ENCODE results near the gene SVIL. TPM values are rescaled to one million over a fixed set of nuclear protein-coding genes. Genes with fewer than 3 reads are reported as not detected.
A peak's percentile ranks its signal among the peaks of the same experiment; 100 is the strongest.

SVIL gene
- total and polyA plus RNA-seq, 2 of the 13 experiments (the other 11 are each of a cell fraction or from before 2014, with no cell fraction given): 3.9 to 12.1 TPM

- H3K36me3 ChIP-seq (replicated peaks in 1 of 2; ENCODE audit: control insufficient read depth in 1 of 2, insufficient read depth in 2 of 2, low read length in 2 of 2): no peaks in the 10 kb centered on the region
- peaks cover 41% of the 10 kb centered on the region for H3K4me1 ChIP-seq (ENCODE audit: insufficient read depth, low read length)
- peaks cover 46% of the 10 kb centered on the region for H3K79me2 ChIP-seq (ENCODE audit: insufficient read depth, low read length)
- ChIA-PET CTCF (ENCODE audit: low intra/inter-chr PET ratio, low total read pairs) (no interaction called here), POLR2A (interaction anchor here (1.0 to 2.2 kb wide), 9 partner anchors 11 to 209 kb away, joined by 3 to 10 read pairs (median 4); no protein-coding TSS in a partner anchor)
- FAIRE-seq: no peak
- 4% methylated on average over 19 of the region's 69 CpGs for WGBS (ENCODE audit: low lambda C conversion rate)
- peak overlapping the region; percentile 79 for H3K27ac ChIP-seq (ENCODE audit: extremely low read length, insufficient read depth, low read length)
- H2AFZ ChIP-seq (ENCODE audit: low read length): peak overlapping the region; percentile 96
- peak overlapping the region; percentile 77 for H3K9ac ChIP-seq (ENCODE audit: insufficient read depth, low read depth, low read length)
- no peaks in the 10 kb centered on the region; the same call in 1 of the 2 replicates for H4K20me1 ChIP-seq (ENCODE audit: insufficient read depth, low read length)
- H3K4me2 ChIP-seq (ENCODE audit: low read depth, low read length): peak overlapping the region; percentile 85
- intact Hi-C loops (cut with micrococcal nuclease; ENCODE audit: unreplicated experiment) (no loop called here), in situ Hi-C loops (cut with HindIII; ENCODE audit: extremely low pct_ligation_motif_present, low pct_unique_long_range_greater_than_20kb) (no loop called here)
- peak overlapping the region; percentile 83 to 95 (median 85) for H3K4me3 ChIP-seq (replicated peaks in 1 of 3; ENCODE audit: insufficient read depth in 1 of 3, low read depth in 2 of 3, low read length in 3 of 3)
- peak; percentile 47 for DNase-seq (ENCODE audit: low spot score)
- BruUV-seq (replicated peaks): no TSS peak
- ATAC-seq: peak; percentile 91
- no peaks in the 10 kb centered on the region for H3K27me3 ChIP-seq (ENCODE audit: control insufficient read depth in 1 of 2, insufficient read depth in 2 of 2, low read length in 2 of 2)
- H3K9me3 ChIP-seq (ENCODE audit: low read length): peaks cover 20% of the 10 kb centered on the region
- TF ChIP-seq, protein P1, sequence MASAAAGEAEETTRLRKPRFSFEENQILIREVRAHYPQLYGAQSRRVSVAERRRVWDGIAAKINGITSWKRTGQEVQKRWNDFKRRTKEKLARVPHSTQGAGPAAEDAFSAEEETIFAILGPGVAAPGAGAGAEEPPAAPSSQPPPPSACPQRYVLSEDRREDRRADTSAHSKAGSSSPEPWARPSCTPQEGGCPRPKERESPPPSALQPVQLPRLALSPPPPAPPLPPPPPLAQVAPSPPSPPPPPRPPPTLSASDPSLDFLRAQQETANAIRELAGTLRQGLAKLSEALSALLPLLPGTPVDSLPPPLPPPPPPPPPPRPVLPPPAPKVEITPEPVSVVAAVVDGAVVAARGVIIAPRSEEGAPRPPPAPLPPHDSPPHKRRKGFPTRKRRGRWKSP (CRISPR knock-in tag; IDR thresholded peaks at IDR 0.05): peak; percentile 81; the same call in 1 of the 2 replicates
- TF ChIP-seq ZC3H13 (CRISPR knock-in tag; IDR thresholded peaks at IDR 0.05): peak; percentile 57; the same call in 1 of the 2 replicates
- TF ChIP-seq DBP (CRISPR knock-in tag; IDR thresholded peaks at IDR 0.05; ENCODE audit: not compliant biosample characterization): no peak
- peak; percentile 86 for TF ChIP-seq KDM5B (CRISPR knock-in tag; IDR thresholded peaks at IDR 0.05; ENCODE audit: borderline replicate concordance)
- peak; percentile 77; the same call in 1 of the 2 replicates for TF ChIP-seq ZNF280B (CRISPR knock-in tag; IDR thresholded peaks at IDR 0.05; ENCODE audit: borderline replicate concordance)
- no peak for TF ChIP-seq ZNF569 (CRISPR knock-in tag; IDR thresholded peaks at IDR 0.05; ENCODE audit: borderline replicate concordance)
- peak; percentile 89 for TF ChIP-seq POLR2G (IDR thresholded peaks at IDR 0.05; ENCODE audit: low read depth, low read length)
- 0 out of 2 replicates have a peak, but pooled peaks have one; percentile 47 for TF ChIP-seq THAP8 (CRISPR knock-in tag; IDR thresholded peaks at IDR 0.05; ENCODE audit: borderline replicate concordance)
- TF ChIP-seq IKZF1 (IDR thresholded peaks at IDR 0.05): no peak
- peak; percentile 57 for TF ChIP-seq E2F1 (CRISPR knock-in tag; IDR thresholded peaks at IDR 0.05)
- TF ChIP-seq, protein P2, sequence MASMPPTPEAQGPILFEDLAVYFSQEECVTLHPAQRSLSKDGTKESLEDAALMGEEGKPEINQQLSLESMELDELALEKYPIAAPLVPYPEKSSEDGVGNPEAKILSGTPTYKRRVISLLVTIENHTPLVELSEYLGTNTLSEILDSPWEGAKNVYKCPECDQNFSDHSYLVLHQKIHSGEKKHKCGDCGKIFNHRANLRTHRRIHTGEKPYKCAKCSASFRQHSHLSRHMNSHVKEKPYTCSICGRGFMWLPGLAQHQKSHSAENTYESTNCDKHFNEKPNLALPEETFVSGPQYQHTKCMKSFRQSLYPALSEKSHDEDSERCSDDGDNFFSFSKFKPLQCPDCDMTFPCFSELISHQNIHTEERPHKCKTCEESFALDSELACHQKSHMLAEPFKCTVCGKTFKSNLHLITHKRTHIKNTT (CRISPR knock-in tag; IDR thresholded peaks at IDR 0.05): no peak
- TF ChIP-seq HNF4G (IDR thresholded peaks at IDR 0.05; ENCODE audit: borderline replicate concordance, low read depth, low read length): no peak
- TF ChIP-seq HNF4G (CRISPR knock-in tag; IDR thresholded peaks at IDR 0.05; ENCODE audit: borderline replicate concordance, low read depth): no peak
- TF ChIP-seq TAF1 (CRISPR knock-in tag; IDR thresholded peaks at IDR 0.05): peak; percentile 75; the same call in 1 of the 2 replicates
Measured at GRCh38 chr10:29409241-29410054, 225.3 kb downstream of the SVIL start.
